ENCODE results near the gene FES. TPM values are rescaled to one million over a fixed set of nuclear protein-coding genes. Genes with fewer than 3 reads are reported as not detected.

Gene FES
- total RNA-seq, 1 donor from 2014 or later: 39.4 TPM

Other genes starting within 250 kb of the FES start
- gene BLM, start 167.2 kb upstream of the FES start, total RNA-seq: 0.68 TPM
- 281 TPM for gene FURIN, start 15.9 kb upstream of the FES start, total RNA-seq
- 96.9 TPM for gene MAN2A2, start 18.8 kb downstream of the FES start, total RNA-seq
- 9.0 TPM for gene HDDC3, start 48.0 kb downstream of the FES start, total RNA-seq
- 32.7 TPM for gene UNC45A, start 50.8 kb downstream of the FES start, total RNA-seq
- 7.7 TPM for gene RCCD1, start 70.4 kb downstream of the FES start, total RNA-seq
- 1.2 TPM for gene PRC1, start 110.0 kb downstream of the FES start, total RNA-seq
- gene VPS33B, start 138.1 kb downstream of the FES start, total RNA-seq: 4.5 TPM
- 0.60 TPM for gene SV2B, start 215.8 kb downstream of the FES start, total RNA-seq

All from left lobe of liver (tissue), 1 donor.